RCC 7860 (cell line): Measurements from ENCODE around the gene MYO5A.
"Not testable (repeated sequence)": the region's sequence is repeated elsewhere in the genome, so short reads cannot be mapped to it uniquely, and the experiment has no call there.

Experiments
- DNase-seq: peaks from one replicate; pipeline ENCODE4 v3.0.0-alpha.2; 2015; ENCODE audit warnings: low spot score
- FAIRE-seq: peaks from 2 replicates; lab custom pipeline; 2012; peaks lifted over from hg19 to GRCh38; lab: Jason Lieb, UNC

The MYO5A gene

DNA sequence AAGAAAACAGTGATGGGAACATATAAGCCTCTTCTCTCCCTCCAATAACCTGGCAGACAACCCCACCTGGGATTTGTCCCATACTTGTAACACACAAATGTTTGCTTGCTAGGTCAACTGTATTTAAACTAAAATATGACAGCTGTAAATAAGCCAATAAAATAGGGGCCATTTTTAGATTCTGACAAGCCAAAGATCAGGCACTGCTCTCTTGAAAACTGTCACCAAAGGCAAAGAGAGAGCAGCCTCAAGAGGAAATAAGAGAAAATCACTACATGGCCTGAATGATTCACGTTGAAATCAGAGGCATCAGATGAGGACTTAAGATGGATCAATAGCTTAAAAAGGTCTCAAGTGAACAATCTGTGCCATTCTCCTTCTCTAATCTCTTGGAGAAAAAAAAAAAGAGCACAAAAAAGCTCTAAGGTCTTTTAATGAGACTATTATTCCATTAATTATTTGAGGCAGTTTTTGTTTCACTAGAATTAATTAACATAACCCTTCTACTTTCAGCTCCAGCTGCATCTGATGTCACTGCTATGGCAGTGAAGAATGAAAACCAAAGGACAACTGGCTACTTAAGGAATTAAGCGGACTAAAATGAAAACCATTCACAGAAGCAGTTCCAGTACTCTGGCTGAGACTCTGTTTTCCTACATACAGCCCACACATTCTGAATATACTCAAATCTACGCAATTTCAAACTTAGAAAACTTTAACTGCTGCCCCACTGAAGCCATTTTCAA, 19.0 kb downstream of the MYO5A start:
- no peak for DNase-seq
- no peak for FAIRE-seq

DNA sequence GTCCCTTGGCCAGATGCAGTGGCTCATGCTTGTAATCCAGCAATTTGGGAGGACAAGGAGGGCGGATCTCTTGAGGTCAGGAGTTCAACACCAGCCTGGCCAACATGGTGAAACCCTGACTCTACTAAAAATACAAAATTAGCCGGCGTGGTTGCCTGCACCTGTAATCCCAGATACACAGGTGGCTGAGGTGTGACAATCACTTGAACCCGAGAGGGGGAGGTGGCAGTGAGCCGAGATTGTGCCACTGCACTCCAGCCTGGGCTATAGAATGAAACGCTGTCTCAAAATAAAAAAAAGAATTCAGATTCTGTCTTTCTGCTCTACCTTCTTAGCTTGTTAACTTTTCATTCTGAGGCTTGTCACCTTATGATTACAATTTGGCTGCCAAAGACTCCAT, 22.1 kb downstream of the MYO5A start:
- DNase-seq (no peak), FAIRE-seq (no peak)

DNA sequence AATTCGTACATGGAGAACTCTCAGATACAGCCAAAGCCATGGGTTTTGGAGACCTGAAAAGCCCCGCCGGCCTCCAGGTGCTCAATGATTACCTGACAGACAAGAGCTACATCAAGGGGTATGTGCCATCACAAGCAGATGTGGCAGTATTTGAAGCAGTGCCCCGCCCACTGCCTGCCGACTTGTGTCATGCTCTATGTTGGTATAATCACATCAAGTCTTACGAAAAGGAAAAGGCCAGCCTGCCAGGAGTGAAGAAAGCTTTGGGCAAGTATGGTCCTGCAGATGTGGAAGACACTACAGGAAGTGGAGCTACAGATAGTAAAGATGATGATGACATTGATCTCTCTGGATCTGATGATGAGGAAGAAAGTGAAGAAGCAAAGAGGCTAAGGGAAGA, 23.5 kb downstream of the MYO5A start:
- no peak for FAIRE-seq
- DNase-seq: no peak

DNA sequence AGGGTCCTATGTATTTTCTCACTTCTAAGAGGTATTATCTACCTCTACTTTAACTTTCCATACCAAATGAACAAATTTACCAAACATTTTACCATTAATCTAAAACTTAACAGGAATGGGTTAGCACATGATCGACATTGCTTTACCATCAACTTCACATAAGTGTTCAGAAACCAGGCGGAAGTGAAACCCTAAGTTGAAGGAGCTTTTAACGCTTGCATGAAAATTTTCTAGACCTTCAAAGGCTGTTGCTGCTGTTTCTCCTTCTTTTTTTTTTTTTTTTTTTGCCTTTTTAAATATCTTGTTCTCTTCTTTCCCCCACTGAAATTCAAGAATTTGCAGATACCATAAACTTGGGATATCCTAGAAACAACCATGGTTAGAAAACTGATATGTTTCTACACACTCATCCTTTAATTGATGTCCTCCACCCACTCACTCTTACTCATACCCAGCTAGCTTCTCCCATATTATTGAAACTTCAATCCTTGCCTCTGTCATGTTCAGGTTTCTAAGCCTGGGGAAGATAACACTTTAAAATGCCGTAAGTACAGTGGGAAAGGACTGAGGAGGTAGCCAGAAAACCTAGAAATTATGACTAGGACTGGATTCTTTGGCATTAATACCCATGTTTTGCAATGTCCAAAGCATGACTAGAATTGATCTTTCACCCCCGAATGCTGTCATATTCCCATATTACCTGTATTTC, 24.7 kb downstream of the MYO5A start:
- FAIRE-seq: no peak
- no peak for DNase-seq

DNA sequence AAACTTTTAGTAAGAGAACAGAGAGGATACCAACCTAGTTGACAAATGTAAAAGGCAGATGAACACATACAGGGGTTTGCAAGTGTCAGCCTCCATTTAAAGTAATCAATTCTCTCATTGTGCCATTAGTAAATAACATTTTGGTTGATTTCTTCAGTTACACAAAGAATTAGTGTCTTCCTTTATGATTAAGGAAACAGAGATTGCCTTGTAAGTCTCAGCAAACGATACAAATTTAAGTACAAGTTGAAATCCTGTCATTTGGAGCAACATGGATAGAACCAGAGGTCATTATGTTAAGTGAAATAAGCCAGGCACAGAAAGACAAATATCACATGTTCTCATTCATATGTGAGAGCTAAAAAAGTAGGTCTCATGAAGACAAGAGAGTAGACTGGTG, 26.1 kb downstream of the MYO5A start:
- no peak for FAIRE-seq
- no peak for DNase-seq

DNA sequence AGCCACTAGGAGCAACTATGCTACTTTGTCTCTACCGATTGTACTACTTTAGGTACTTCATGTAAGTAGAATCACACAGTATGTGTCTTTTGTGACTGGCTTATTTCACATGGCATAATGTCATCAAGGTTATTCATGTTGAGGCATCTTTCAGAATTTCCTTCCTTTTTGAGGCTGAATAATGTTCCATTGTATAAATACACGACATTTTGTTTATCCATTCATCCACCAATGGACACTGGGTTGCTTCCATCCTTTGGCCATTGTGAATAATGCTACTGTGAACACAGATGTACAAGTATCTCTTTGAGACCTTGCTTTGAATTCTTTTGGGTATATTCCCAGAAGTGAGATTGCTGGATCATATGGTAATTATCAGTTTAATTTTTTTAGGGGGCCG, 29.2 kb downstream of the MYO5A start:
- DNase-seq (no peak), FAIRE-seq (no peak)

DNA sequence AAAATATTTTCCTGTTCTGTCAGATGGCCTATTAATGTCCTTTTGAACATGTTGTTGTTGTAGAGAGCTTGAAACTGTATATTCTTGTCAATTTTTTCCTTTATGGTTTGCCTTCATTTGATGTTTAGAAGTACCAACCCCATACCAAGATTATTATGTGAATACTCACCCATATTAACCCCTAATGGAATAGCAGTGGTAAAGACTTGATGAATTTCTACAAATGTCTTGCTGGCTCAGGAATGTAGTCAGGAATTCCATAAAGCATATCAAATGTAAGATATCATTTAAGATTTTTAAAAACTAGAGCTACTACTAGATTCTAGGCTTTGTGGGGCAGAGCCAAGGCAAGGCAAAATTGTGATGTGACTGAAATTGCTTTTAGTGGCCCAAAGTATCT, 30.0 kb downstream of the MYO5A start:
- FAIRE-seq: no peak
- DNase-seq: no peak

DNA sequence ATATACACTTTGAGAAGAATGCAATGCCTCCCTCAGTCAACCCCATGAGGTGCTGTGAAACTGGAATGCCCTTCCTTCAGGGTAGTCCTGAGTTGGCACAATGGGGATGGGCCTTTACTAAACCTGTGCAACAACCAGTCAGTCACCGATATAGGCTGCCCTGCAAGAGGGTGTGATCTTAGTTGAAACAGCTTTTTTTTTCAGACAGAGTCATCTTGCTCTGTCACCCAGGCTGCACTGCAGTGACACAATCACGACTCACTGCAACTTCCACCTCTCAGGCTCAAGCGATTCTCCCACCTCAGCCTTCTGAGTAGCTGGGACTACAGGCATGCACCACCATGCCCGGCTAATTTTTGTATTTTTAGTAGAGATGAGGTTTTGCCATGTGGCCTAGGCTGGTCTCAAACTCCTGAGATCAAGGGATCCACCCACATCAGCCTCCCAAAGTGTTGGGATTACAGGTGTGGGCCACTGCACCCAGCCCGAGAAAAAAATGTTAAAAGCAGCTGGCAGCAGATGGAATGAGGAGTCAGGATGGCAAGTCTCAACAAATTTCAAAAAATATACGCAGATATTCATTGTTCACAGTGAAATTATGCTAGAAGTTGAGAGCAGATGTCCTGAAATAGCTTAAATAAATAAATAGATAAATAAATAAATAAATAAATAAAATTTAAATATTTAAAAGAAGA, 31.8 kb downstream of the MYO5A start:
- DNase-seq: peak; percentile 58
- peak; percentile 34 for FAIRE-seq

DNA sequence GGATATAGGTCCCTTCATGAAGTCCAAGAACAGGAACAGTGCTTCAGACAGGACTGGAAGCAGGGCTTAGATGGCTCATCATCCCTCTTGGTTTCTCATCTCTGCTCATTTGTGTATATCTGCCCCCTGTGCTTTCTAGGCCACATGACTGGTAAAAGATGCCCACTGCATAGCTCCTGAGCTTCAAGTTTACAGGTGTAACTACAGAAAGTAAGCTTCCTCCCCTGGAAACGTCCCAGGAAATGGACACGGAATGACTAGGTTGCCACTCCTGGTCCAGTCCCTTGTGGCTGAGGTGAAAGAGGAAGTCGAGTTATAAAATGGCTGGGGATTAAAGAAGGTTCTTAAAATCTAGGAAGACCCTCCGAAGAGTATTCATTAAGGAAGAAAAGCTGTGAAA, 32.5 kb downstream of the MYO5A start:
- no peak for FAIRE-seq
- no peak for DNase-seq

DNA sequence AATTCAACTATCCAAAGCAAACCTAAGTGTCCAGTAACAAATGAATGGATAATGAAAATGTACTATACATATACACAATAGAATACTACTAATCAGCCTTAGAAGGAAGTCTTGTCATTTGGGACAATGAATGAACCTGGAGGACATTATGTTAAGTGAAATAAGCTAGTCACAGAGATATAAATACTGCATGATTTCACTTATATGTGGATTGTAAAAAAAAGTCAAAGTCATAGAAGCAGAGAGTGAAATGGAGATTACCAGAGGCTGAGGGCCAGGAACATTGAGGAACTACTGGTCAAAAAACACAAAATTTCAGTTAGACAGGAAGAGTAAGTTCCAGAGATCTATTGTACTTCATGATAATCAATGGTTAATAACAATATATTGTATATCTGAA, 33.6 kb downstream of the MYO5A start:
- DNase-seq: no peak

DNA sequence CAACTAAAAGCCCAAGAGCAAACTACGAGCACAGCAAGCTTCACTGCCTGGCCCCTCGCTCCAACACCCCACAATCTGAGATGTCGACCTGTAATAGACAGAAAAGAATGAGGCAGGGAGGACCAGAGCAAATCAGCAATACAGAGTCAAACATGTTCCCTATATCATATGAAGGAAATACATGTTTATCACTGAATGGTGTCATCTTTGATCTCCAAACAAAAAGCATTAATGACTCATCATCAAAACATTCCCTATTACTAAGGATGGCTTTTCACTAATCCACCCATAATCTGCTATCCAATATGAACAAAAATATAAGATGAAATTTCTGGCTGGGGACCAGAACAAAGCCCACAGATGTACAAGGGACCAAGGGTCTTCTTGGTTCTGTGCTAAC, 34.7 kb downstream of the MYO5A start:
- no peak for FAIRE-seq
- DNase-seq: no peak

More for the DNA sequence above, 33.6 kb downstream of the MYO5A start:
- no peak for FAIRE-seq

DNA sequence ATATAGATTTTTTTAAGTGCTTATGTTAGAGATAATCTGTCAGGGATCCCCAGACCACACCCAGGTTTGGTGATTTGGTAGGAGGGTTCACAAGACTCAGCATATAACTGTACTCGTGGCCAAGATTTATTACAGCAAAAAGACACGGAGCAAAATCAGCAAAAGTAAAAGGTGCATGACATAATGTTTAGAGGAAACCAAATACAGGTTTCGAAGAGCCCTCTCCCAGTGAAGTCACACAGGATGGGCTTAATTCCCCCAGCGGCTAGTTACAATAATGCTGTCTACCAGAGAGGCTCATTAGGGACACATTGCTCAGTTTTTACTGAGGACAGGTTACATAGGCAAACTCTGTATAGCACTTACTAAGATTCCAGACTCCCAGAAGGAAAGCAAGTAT, 36.5 kb downstream of the MYO5A start:
- no peak for DNase-seq
- FAIRE-seq: no peak

DNA sequence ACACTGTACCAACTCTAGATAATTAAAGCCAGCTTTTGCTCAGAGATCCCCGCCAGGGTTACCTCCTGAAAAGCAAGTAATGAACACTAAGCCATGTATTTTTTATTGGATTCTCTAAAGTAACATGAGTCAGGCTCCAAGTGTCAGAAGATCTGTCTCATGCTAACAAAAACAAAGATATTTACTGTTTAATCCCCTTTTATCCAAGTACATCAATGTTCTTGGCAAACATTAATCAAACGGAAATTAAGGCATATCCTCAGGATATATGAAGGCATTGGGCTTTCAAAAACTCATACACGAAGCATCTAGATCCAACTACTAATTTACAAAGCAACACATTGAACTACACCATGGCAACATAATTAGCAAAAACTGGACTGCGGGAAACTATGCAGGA, 37.2 kb downstream of the MYO5A start:
- DNase-seq: no peak
- FAIRE-seq: no peak

DNA sequence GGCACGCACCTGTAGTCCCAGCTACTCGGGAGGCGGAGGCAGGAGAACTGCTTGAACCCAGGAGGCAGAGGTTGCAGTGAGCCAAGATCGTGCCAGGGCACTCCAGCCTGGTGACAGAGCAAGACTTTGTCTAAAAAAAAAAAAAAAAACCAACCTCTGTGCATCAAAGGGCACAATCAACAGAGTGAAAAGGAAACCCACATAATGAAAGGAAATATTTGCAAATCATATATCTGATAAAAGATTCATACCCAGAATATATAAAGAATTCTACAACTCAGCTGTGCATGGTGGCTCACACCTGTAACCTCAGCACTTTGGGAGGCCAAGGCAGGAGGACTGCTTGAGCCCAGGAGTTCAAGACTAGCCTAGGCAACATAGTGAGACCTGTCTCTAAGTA, 39.2 kb downstream of the MYO5A start:
- FAIRE-seq, DNase-seq: not testable (repeated sequence)

DNA sequence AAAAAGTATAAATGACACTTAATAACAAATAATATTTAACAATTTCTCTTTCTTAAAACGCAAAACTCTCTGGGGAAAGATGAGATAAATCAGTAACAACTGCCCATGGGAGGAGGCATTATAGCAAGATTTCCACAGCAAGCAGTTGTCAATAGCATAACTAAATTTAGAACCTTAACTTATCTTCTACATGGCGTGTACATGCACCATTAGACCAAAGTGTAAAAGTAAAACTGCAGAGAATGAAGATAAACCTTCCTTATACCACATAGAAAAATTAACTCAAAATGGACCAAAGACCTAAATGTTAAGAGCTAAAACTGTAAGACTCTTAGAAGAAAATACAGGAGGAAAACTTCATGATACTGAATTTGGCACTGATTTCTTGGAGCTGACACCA, 39.9 kb downstream of the MYO5A start:
- FAIRE-seq: no peak
- DNase-seq: no peak

DNA sequence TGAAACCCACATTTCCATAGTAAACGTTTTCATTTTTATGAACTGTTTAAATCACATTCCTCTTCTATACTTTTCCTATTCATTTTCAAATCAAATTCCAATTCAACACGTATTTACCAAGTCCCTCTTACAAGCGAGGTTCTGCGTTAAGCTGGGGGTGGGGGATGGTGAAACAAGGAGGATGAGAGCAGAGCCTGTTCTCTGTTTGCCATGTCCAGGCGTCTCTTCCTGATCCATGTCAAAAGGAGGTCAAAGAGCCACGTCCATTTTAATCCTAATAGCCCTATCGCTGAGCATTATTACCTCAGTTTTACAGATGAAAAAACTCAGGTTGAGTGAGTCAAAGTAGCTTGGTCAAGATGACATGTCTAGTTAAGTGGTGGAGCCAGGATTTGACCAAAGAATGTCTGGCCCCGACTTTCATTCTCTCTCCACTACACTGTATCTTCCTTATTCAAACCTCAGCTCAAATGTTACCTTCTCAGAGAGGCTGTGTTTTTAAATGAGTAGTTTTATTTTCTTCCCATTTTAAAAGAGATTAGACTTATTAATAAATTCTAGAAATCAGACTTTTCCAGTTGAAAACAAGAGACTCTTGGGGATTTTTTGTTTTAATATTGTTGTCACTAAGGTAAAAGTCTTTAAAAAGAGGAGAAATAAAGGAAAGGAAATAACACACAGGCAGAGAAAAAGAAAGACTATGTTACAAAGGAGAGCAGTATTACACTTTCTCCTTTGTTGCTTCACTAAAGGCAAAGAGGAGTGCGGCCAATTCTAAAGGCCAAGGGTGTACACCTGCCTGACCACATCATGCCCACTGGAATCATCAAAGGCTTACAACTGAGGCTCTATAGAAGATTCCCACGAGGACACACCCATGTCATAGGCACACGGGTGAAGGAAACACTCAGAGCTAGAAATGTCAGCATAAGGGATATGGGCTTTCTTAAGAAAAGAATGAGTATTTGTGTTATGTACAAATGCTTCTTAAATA, 42.4 kb downstream of the MYO5A start:
- DNase-seq (no peak), FAIRE-seq (no peak)

DNA sequence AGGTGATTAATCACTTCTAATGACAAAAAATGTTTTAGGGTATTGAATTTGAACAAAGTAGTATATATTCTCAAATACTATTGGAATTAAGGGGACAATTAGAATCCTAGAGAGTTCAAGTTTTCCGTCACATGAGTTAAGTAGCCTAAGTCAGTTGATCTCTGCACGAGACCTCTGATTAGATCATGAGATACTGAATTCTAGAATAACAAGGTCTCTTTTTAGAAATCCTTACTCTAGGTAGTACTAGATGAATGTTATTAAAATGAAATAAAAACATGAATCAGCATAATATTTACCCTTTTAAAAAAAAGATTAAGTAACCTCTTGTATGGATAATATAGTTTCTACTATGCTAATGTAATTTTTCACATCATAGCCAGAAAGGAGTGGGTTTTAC, 43.4 kb downstream of the MYO5A start:
- no peak for FAIRE-seq
- DNase-seq: no peak

DNA sequence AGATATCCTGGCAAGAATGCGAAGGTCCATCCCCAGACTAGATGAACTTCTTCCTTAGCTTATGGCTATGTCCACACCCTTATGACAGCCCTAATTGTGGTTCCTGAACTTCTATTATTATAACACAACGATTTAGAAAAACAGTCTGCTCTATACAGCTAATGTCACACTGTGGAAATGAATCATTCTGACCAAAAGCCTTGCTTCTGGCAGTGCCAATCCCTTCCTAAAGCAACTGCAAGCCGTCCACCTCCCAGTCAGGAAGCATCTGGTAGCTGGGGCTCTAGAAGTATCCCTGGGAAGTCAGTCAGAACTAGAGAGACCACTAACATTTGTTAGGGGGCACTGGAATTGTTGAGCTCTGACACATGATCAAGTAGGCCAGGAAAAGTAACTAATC, 45.0 kb downstream of the MYO5A start:
- FAIRE-seq: no peak

DNA sequence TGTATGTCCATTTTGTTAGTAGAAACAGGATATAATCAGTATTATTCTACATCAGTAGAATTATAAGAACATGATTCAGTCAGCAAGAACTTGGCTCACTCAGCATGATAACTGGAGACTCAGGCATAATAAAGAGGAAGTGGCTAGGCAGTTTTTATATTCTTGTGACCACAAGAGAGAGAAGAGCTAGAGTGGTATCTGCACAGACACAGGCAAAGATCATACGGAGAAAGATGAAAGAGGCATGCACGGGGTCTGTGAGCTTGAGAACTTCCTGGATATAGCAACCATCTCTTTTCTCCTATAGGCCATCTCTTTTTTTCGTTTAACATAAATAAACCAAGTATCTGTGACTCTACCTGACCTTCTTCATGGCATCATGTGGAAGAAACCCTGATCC, 46.8 kb downstream of the MYO5A start:
- DNase-seq (peak; percentile 81), FAIRE-seq (peak; percentile 87)

More for the DNA sequence above, 45.0 kb downstream of the MYO5A start:
- DNase-seq: peak; percentile 47

DNA sequence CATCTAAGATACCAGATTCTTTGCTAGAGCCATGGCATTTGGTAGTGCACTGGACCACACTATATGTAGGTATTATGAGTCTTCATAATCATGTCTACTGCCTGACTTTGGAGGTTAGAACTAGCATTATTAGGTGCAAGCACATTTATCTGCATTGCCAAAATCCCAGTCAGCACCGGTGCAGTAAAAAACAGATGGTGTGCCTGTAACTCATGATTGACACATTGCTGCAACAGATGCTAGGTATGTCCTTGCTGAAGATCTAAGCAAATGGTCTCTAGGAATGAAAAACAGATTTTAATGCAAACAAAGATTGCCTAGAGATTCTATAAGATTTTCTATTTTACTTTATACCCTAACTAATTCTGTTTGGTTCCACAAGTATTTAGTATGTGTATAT, 47.7 kb downstream of the MYO5A start:
- FAIRE-seq: no peak
- no peak for DNase-seq

DNA sequence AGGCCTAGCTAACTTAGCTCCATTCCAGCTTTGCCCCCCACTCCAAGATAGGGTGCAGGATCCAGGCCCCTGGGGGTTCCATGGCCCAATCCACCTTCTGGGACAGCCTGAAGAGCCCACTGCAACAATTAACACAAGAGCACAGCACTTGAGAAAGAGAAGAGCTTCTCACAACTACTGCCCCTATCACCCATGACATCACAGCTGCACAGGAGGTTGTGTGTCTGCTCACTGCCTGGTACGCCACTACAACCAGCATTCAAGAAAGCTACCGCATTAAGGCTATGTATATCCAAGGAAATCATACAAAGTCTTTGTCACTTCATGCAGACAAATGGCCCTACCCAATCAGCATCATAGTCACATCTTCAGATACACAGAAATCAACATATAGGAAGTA, 62.0 kb downstream of the MYO5A start:
- DNase-seq: no peak
- FAIRE-seq: no peak
